NK-92 treated with Interleukin-12 subunit alpha and Interleukin-12 subunit beta, amount 100 ng/mL, for 24 hours (cell line): ENCODE results near the gene C2CD4D.
"Not testable (repeated sequence)": the region's sequence is repeated elsewhere in the genome, so short reads cannot be mapped to it uniquely, and the experiment has no call there.

Experiments
- DNase-seq: peaks from one replicate; lab custom pipeline; 2025; lab: John Stamatoyannopoulos, UW

Gene C2CD4D

DNA sequence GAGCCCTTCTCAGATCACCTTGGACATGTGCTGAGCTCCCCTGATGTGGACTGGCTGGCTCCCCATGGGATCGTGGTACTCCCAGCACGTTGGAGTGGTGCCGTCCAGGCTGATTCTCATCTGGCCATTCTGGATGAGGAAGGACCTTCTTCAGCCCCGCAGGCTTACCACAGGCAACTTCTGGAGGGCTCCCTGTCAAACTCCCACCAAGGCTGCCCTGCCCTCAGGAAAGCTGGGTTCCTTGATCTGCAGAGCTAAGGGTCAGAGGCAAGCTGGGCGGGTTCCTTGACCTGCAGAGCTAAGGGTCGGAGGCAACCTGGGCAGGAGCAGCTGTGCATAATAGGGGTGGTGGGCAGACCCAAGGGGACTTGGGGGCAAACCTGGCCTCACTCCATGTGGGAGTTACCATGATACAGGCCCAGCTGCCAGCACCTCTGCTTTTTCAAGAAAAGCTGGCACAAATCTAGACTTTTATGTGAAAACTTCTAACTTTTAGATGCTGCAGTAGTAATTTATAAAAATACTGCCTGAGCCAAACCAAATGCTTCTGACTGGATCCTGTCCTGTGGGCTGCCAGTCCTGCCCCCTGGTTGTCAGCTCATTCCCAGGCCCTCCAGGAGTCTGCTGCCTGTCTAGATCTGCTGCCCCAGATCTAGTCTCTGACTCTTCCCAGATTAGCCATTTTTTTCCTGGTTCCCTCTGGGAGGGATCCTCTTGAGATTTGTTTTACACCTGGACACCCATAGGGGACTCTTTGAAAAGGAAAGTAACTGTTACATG is 19.5 kb upstream of the C2CD4D start:
- DNase-seq, result no peak

DNA sequence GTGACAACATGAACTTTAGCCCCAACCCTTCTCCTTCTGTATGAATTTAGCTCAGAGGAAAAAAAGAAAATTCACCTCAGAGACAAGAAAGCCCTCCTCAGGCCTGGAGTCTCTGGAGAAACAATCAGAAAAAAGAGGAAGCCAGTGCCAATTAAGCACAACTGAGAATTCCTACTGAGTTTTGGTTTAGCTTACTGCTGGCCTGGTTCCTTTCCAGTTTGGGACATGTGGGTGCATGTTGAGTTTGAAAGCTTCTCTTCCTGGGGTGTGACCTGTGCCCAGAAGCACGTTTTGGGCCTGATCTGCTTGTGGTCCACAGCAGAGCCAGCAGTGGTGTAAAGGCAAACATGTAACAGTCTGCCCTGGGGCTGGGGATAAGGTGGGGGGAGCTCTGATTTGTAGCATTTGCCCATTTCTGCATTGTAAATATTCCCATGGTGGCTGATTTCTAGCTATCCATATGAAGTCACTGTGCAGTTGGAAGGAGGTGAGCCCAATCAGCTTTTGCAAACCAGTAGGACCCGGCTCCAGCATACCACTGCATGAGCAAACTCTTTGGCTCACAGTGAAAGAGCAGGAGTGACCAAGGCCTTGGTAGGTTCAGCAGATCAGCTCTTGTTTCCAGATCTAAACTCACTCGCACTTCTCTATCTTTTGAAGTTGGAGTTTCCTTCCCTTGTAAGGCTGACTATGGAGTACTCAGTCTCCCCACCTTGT is 18.6 kb upstream of the C2CD4D start:
- DNase-seq, result no peak

DNA sequence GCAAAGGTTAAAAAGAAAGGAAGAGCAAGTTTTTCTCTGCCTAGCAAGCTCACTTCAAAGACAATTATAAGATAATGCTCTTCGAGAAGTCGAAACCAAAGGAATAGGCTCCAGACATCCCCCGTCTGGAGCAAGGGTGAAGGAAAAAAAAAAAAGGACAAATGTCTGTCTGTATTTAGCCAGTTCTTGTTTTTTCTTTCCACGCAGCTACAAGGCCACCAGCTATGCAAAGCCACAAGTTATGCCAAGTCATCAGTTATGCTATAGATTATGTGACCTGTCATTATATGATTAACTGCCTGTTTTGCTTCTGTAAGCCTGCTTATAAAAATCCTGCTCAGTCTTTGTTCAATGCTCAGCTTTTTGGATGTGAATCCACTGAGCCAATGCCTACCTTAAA is 16.3 kb upstream of the C2CD4D start:
- DNase-seq, result no peak

DNA sequence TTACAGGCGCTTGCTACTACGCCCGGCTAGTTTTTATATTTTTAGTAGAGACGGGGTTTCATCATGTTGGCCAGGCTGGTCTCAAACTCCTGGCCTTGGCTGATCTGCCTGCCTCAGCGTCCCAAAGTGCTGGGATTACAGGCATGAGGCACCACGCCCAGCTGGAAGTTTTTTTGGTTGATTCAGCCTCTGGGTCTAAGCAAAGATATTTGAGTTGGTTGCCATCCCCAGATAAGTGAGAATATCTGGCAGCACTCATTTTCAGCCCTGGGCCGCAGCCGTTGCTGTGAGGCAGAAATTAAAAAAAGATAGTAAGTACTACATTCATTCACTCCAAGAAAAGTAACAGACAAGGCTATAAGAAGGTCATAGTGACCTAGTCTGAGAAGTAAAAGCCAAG is 15.9 kb upstream of the C2CD4D start:
- not testable (repeated sequence) for DNase-seq

DNA sequence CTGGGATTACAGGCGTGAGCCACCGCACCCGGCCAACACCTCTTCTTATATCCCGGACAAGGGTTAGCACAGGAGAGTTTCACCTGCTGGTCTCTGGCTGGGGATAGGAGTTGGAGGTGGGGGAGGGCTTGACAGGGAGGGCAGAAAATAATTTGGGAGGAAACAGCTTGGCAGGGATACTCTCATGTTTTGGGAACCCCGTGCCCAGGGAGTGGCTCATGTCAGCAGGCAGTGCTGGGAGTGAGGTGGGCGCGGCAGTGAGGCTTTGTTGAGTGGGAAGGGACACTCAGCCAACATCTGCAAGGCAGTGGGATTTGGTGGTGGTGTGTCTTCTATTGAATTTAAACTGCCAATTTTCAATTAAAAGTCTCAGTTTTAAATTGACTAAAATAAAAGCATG is 15.0 kb upstream of the C2CD4D start:
- DNase-seq, result no peak

DNA sequence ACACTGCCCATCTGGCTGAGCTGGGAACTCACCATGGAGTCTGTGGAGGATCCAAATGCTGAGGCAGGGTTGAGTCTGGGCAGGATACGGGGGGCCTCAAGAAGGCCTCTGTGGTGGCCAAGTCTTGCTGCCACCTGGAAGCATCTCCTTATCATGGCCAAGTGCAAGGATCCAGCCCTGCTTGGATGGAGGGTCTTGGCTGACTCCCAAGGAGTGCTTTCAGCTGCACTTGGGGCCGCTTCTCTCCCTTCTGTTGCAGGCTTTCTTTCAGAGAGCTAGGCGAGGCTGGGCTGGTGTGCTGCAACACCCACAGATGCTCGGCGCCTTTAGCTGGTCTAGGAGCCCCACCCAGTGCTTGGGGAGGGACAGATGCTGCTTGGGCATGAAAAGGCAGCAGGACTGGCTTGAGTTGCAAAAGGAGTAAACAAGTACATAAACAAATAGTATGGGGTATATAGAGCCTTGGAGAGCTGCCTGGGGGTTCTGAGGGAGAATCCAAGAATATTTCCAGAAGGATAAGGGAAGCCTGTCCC is 13.9 kb upstream of the C2CD4D start, which contains the start of gene THEM5:
Gene THEM5, minus strand, starts transcription at position 302 of the 533 bp plus-strand sequence. Its CDS starts 147 bp downstream, at position 155.
- no peak for DNase-seq

DNA sequence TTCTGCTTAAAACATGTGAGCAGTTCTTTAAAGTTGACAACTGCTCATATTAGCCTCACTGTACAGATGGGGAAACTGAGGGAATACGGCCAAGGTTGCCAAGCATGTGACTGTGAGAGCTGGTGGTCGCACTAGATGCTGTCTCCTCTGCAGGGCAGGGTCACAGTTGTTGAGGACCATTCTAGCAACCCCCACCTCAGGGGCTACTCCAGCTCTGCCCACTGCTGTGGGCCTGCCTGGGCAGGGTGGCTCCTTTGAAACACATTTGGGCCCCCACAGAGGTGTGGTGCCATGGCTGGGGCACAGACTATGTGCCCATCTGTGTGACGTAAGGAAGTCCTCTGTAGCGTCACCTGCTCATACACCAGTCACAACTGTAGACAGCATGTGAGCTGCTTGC is 13.1 kb upstream of the C2CD4D start:
- DNase-seq, result no peak

DNA sequence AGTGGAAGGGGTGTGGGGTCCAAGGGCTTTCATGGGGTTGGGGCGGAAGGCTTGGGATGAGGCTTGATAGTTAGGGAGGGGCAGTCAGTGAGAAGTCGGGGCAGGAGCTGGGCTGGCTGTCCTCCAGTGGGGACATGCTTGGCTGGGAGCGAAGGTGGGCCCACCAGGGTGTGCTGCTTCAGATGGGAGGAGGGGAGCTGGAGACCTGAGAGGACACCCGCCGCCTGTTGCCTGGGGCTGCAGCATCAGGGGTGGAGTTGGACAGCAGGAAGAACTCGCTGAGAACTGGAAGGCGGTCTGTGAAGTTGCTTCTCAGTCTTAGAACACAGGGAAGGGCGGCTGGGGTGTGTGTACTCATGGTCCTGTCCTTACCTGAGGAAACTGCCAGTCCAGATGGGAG is 12.3 kb upstream of the C2CD4D start:
- no peak for DNase-seq

DNA sequence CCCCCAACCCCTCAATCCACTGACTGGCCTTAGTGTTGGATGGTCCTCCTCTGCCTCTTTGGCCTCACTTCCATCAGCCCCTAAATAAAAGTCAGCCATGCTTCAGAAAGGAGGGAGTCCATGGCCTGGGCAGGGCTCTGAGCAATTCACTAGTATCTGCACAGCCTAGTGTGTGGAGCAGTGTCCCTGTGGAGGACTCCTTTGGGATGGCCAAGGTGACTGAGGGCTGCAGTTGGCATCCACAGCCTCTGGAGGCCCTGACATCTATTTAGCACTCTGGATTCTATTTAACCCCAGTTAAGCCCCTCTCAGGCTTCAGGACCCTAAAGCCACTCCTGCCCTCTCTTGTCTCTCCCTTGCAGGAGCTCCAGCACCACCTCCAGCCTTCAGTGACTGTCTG is 10.3 kb upstream of the C2CD4D start:
- no peak for DNase-seq

DNA sequence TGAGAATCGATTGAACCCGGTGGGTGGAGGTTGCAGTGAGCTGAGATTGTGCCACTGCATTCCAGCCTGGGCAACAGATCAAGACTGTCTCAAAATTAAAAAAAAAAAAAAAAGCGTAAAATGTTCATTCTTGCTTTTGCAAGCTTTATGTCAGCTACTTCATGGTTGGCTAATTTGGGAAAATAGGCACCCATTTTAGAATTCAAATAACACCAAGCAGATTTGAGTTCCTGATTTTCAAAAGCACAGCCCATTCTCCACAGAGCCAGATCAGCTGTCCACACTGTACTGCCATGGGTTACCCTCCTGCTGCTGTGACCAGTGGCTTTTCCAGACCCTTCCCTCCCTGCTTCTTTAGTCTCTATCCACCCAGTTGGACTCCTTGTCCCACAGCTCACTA is 9.5 kb upstream of the C2CD4D start:
- no peak for DNase-seq

DNA sequence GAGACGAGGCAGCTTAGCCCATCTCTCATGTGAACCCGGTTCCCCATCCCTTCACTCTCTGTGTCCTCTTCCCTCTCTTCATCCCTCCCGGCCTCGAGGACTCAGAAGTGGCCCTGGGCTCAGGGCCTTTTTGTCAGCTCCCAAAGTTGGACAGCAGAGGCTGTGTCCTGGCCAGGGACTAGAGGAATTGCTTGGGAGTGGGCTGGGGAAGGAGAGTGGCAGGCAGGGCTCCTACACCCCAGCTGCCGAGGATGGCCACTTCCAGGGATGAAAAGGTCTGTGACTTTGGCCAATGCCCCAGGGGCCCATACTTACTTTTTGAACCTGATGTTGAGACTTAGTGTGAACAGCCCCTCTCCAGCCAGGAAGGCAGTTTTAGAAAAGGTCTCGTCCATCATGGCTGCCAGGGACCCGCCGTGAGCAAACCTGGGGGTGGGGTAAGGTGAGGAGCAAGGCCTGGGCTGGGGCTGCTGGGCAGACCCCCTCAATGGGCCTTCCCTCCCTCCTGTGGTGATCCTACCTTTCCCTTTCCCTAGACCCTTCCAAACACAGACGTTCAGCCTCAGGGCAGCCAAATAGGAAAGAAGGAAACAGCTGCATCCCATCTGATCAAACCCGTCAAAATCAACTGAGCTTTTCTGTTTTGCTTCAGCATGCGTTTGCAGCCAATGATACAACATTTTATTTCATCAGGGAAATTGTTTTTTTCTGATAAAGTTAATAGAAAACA is 8.4 kb upstream of the C2CD4D start:
- DNase-seq, result no peak

DNA sequence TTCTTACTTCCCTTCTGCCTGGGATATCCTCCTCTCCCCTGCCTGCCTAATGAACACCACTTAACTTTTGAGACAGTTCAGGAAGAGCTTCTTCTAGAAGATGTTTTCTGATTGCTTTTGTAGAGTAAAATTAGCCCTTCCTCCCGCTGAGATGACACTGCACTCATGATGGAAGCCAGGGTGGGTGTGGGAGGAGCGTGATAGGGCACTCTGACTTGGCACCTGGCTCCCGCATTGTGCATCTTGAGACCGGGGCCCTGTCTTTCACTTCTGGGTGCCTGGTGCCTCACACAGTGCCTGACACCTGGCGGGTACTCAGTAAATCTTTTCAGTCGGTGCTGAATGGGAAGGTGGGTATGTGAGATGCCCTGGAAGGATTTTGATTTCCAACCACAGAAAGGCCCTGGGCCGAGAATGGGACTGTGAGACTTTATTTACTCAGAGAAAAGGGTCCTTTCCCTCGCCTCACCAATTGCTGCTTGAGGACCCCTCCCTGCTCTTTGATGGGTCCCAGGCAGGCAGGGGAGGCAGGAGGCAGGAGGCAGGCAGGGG is 7.1 kb upstream of the C2CD4D start:
- no peak for DNase-seq

DNA sequence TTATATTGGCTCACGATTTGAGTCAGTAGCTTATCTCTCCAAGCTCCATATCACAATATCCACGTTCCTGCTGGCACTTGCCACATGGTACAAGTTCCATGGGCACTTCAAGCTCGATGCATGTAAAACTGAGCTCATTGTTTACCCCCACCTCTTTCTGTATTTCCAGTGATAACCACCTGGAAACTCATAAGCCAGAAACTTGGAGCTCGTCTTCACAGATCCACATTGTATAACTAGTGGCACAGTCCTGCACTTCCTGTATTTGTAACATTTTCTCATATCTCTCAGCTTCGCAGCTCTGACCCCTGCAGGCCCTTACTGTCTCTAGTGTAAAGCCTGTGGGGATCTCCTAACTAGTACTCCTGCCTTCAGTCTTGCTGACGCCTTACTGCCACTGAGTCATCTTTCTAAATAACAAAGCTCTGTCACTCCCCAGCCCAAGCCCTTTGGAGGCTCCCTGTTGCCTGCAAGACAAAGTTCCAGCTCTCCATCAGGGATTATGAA is 6.5 kb upstream of the C2CD4D start:
- no peak for DNase-seq

DNA sequence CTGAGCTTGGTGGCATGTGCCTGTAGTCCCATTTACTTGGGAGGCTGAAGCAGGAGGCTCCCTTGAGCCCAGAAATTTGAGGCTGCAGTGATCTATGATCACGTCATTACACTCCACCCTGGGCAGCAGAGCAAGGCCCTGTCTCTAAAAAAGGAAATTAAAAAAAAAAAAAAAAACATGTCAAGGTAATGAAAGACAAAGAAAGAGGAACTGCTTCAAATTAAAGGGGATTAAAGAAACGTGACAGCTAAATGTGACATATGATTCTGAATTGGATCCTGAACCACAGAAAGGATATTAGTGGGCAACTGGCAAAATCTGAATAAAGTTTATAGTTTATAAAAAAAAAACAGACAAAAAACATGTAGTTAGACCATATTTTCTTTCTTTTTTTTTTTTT is 3.8 kb upstream of the C2CD4D start:
- no peak for DNase-seq

DNA sequence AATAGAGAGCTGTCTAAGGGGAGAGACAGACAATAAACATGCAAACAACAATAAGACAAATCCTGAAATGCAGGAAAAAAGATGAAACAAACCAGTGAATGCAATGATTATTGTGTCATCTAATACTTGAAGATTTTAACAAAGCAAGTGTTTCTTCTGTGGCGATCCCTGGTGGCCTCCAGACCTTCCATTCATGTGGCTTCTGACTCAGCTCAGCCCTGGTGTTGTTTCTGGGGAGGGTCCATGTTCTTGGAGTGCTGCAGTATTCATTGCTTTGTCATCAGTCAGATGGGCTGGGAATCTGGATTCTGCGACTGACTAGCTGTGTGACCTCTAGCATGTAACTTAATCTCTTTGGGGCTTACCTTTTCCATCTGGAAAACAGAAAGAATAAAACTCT is 1.5 kb upstream of the C2CD4D start:
- DNase-seq, result no peak

DNA sequence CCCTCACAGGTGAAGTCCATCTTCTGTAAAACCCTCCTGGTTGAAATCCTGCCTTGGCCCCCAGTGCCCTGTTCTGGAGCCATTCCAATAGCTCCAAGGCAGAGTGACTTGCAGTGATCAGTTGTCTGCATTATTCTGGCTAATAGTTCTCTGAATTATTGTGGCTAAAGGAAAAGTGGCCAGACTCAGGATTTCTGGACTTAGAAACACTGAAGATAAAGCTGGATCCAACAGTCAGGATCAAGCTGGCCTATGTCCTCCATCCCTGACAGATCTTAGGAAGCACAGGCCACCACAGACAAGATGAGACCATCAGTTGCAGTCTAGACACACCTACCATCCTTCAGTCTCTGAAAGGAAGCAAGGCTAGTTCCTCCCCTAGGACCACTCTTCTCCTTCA is 801 bp upstream of the C2CD4D start:
- no peak for DNase-seq

DNA sequence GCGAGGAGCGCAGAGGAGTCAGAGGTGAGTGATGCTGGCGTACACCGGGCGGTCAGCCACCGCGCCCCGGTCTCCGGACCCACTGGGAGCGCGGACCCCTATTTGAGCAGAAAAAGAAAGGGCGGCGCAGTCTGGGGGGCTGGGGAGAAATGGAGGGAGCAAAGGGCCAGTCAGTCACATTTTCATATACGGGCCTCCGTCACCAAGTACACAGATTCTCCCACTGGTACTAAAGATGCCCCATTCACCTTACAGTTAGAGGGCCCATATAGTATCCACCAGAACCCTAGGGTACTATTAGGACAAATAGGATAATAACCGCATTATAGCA is 573 bp downstream of the C2CD4D start:
- no peak for DNase-seq

DNA sequence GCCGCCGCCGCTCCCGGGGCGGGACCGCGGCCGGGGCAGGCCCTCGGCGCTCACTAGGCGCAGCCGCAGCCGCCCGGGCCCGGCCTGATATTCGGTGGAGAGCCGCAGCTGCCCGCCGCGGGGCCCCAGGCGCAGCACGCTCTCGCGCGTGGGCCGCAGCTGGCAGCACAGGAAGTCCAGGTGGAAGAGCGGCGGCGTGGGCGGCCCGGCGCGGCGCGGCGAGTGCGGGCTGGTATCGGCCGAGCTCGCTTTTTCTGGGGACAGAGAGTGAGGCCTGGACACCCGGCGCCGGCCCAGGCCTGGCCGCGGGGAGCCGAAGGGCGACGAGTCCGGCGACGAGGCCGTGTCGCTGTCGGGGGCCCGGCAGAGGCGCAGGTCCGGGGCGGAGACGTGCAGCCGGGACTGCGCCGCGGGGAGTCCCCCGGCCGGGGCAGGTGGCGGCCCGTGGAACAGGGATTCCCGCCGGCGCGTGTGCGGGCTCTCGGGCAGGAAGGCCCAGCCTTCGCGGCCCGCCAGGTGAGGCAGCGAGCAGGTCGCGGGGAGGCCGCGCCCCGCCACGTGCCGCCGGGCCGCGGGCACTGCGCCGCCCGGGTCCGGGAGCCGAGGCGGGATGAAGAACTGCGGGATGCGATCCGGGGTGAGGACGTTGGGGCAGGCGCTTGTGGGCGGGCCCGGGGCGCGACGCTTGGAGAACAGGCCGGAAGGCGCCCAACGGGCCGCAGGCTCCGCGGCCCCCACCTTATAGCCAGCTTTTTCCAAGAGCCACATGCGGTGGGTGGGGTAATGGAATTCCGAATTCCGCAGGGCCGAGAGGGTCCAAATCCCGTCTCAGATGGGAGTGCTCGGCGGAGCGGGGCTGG is 1.2 kb downstream of the C2CD4D start:
- no peak for DNase-seq

DNA sequence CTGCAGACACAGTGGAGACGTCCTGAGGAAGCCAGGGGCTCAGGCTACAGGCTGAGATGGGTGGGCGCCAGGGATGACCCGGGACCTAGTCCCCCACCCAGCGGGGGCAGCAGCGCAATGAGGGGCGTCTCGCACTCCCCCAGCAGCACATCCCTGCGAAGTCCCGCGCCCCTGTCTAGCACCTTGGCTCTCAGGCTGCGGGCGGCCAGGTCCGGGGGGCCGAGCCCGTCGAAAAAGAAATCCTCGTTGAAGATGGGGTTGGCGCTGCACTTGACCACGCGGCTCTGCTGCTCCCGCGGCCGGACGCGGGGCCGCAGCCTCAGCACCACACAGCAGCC is 1.8 kb downstream of the C2CD4D start:
- no peak for DNase-seq

DNA sequence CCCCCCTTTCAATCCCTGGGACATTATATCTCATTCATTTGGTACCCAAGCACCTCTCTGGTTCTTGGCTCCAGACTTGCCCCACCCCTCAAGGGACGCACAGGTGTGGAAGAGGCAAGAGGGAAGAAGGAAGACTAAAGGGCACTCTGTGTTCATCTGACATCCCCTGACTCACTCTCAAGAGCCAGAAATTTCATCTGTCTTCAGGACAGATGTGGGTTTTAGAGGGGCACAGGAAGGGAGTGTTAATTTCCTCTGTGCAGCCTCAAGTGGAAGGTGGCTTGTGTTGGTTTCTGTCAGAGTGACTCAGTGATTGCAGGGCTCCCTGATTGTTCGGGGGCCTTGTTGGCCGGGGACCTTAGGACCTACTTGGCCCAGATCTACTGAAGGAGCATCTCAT is 2.4 kb downstream of the C2CD4D start:
- no peak for DNase-seq

DNA sequence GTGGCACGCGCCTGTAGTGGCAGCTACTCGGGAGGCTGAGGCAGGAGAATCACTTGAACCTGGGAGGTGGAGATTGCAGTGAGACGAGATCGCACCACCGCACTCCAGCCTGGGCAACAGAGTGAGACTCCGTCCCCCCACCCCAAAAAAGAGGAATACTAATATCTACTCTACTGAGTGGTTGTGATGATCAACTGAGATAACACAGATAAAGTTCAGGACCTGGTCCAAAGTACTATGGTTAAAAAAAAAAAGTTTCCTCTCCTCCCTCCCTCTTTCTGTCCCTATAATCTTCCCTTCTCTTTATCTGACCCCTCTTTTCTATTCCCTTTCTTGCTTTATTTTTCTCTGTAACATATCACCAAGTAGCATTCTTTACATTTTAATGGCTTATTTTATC is 4.0 kb downstream of the C2CD4D start:
- DNase-seq, result no peak

DNA sequence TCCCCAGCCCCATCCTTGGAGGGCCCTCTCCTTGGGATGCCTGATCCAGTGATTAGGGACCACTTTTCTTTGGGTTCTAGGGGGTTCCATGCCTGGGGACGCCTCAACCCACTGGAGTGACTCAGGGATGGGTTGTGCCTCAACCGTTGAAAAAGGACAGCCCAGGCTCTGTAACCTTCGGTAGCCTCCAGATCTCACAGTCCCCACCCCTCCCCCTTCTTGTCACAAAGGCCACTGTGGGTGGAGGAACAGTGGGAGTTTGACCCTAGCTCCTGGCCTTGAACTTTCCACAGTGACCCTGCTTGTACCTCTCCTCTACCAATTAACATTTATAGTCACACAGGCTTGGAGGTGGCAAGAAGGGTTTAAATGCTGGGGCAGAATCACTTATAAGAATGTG is 5.4 kb downstream of the C2CD4D start:
- DNase-seq, result no peak
